GM12878 (cell line): Measurements from ENCODE around the gene S100A2. TPM values are rescaled to one million over a fixed set of nuclear protein-coding genes. Genes with fewer than 3 reads are reported as not detected.

Source experiments
- ATAC-seq: fragments of 200-7000 bp; cut with Tn5 transposase; 3 replicates; pipeline ENCODE4 v1.9.1; 2020; ENCODE audit warnings: mild to moderate bottlenecking, moderate library complexity
- BruUV-seq: library from RNA; stranded (reverse); fragments of 400-500 nt; replicated peaks from 2 replicates; lab custom pipeline; 2021; lab: Mats Ljungman, UMichigan
- CTCF ChIA-PET: fragments of 300-600 bp; sonication (Branson Sonifier 250); formaldehyde crosslinking; extraction: SDS; loops from one replicate; lab custom pipeline; 2021; ENCODE audit warnings: inconsistent platforms; lab: Yijun Ruan, JAX
- POLR2A ChIA-PET: fragments of 350-600 bp; formaldehyde crosslinking; extraction: SDS; loops from one replicate; lab custom pipeline; 2021; ENCODE audit warnings: inconsistent platforms; lab: Charles Lee
- RAD21 ChIA-PET: fragments of 300-600 bp; sonication (Branson Sonifier 250); formaldehyde crosslinking; loops from one replicate; lab custom pipeline; 2023; ENCODE audit warnings: antibody characterized with exemption; ENCODE audit not compliant: unreplicated experiment; lab: Charles Lee
- SMC1A ChIA-PET: fragments of 300-600 bp; sonication (Branson Sonifier 250); formaldehyde crosslinking; loops from one replicate; lab custom pipeline; 2023; ENCODE audit not compliant: unreplicated experiment, uncharacterized antibody; lab: Charles Lee
- DNase-seq: peaks from one replicate; pipeline ENCODE4 v3.0.0-alpha.2; 2011; ENCODE audit warnings: low read depth, low spot score
- FAIRE-seq: peaks from 3 replicates; lab custom pipeline; 2011; peaks lifted over from hg19 to GRCh38; lab: Jason Lieb, UNC
- H2AFZ ChIP-seq: 2 replicates; pipeline ENCODE4 v1.6.0; 2011; ENCODE audit warnings: low read depth, low read length, control low read depth; ENCODE audit not compliant: control insufficient read depth
- H3K27ac ChIP-seq: 2 replicates; pipeline ENCODE4 v1.5.1; 2011; ENCODE audit warnings: control low read depth; ENCODE audit not compliant: control insufficient read depth, insufficient read depth
- H3K27me3 ChIP-seq, 2 experiments: replicated peaks in 1 of 2; 2 replicates each; pipeline versions ENCODE4 v1.6.0 to v1.6.1; 2011; ENCODE audit warnings: low read length in 1 of 2; ENCODE audit not compliant: control insufficient read depth in 2 of 2, insufficient read depth in 2 of 2
- H3K36me3 ChIP-seq, 2 experiments: 2 replicates each; pipeline ENCODE4 v1.5.1; 2011; ENCODE audit warnings: low read length in 1 of 2; ENCODE audit not compliant: control insufficient read depth in 2 of 2, insufficient read depth in 2 of 2
- H3K4me1 ChIP-seq: 2 replicates; pipeline ENCODE4 v1.6.1; 2011; ENCODE audit warnings: mild to moderate bottlenecking, low read length, moderate library complexity, mixed read lengths; ENCODE audit not compliant: control insufficient read depth, insufficient read depth
- H3K4me2 ChIP-seq: 2 replicates; pipeline ENCODE4 v1.6.0; 2011; ENCODE audit warnings: control low read depth; ENCODE audit not compliant: control insufficient read depth, insufficient read depth
- H3K4me3 ChIP-seq: fragments of 200-600 bp; sonication (generic); 2 replicates; pipeline ENCODE4 v1.5.1; 2016
- H3K79me2 ChIP-seq: 2 replicates; pipeline ENCODE4 v1.6.0; 2011; ENCODE audit warnings: low read length; ENCODE audit not compliant: control insufficient read depth, insufficient read depth
- H3K9ac ChIP-seq: 2 replicates; pipeline ENCODE4 v1.8.0; 2011; ENCODE audit warnings: low read length, control low read depth, mixed read lengths; ENCODE audit not compliant: control insufficient read depth, insufficient read depth
- H3K9me3 ChIP-seq: replicated peaks from 3 replicates; pipeline ENCODE4 v1.5.1; 2011; ENCODE audit warnings: mild to moderate bottlenecking, low read length; ENCODE audit not compliant: control insufficient read depth, insufficient read depth
- H4K20me1 ChIP-seq: 2 replicates; pipeline ENCODE4 v1.6.0; 2011; ENCODE audit not compliant: control insufficient read depth, insufficient read depth
- DPF2 ChIP-seq: fragments of 450-650 bp; IDR thresholded peaks from 2 replicates; pipeline ENCODE4 v1.6.1; 2017; ENCODE audit warnings: mild to moderate bottlenecking
- HDAC6 ChIP-seq: fragments of 200-600 bp; sonication (generic); IDR thresholded peaks from one replicate; pipeline ENCODE4 v1.8.0; 2017; ENCODE audit warnings: antibody characterized with exemption; ENCODE audit not compliant: unreplicated experiment
- IKZF2 ChIP-seq, 2 experiments: fragments of 450-650 bp; IDR thresholded peaks; 2 replicates each; pipeline ENCODE4 v1.6.1; 2017; ENCODE audit warnings: mild to moderate bottlenecking in 2 of 2, moderate library complexity in 2 of 2
- KDM1A ChIP-seq: fragments of 200-600 bp; sonication (generic); IDR thresholded peaks from 2 replicates; pipeline ENCODE4 v1.6.1; 2016; ENCODE audit warnings: borderline replicate concordance
- MTA2 ChIP-seq: fragments of 450-650 bp; IDR thresholded peaks from 2 replicates; pipeline ENCODE4 v1.6.1; 2016; ENCODE audit warnings: low read depth, mild to moderate bottlenecking, moderate library complexity
- NBN ChIP-seq: fragments of 450-650 bp; IDR thresholded peaks from 2 replicates; pipeline ENCODE4 v1.6.1; 2016
- NFYA ChIP-seq: IDR thresholded peaks from 2 replicates; pipeline ENCODE4 v1.6.1; 2011; ENCODE audit warnings: low read depth, mild to moderate bottlenecking, low read length, improper control_type of control experiment, borderline replicate concordance
- POLR2AphosphoS2 ChIP-seq: IDR thresholded peaks from 2 replicates; pipeline ENCODE4 v1.6.1; 2011; ENCODE audit warnings: low read depth, mild to moderate bottlenecking, low read length, improper control_type of control experiment, moderate library complexity
- POU2F2 ChIP-seq: IDR thresholded peaks from 3 replicates; pipeline ENCODE4 v1.6.1; 2011; ENCODE audit warnings: low read depth, mild to moderate bottlenecking, low read length, borderline replicate concordance
- RAD51 ChIP-seq: fragments of 450-650 bp; IDR thresholded peaks from 2 replicates; pipeline ENCODE4 v1.6.1; 2016; ENCODE audit warnings: moderate library complexity, mild to moderate bottlenecking, inconsistent platforms
- SUZ12 ChIP-seq: fragments of 200-600 bp; sonication (generic); IDR thresholded peaks from one replicate; pipeline ENCODE4 v1.6.1; 2018; ENCODE audit warnings: antibody characterized with exemption, mild to moderate bottlenecking; ENCODE audit not compliant: unreplicated experiment
- ZNF207 ChIP-seq: fragments of 450-650 bp; IDR thresholded peaks from 2 replicates; pipeline ENCODE4 v1.6.1; 2014; ENCODE audit warnings: antibody characterized with exemption, mild to moderate bottlenecking, borderline replicate concordance
- WGBS: methylation state at CpG from one replicate; pipeline ENCODE4 v1.1.6; 2016; ENCODE audit warnings: low lambda C conversion rate; ENCODE audit not compliant: insufficient replicate concordance, insufficient coverage; ENCODE audit errors: missing lambda C conversion rate; 5-methylcytosine and 5-hydroxymethylcytosine counted together
- in situ Hi-C: fragments of 300-500 bp; cut with MboI; formaldehyde crosslinking; loops from 9 replicates; pipeline ENCODE4 v1.14.3; 2018; ENCODE audit warnings: mixed read lengths
- intact Hi-C: fragments of 100-400 bp; cut with micrococcal nuclease; formaldehyde crosslinking; loops from one replicate; pipeline ENCODE4 v1.14.2; 2022; ENCODE audit not compliant: unreplicated experiment
- polyA plus RNA-seq, 11 experiments: library from polyadenylated mRNA; depleted of rRNA in 4 of 11; unstranded in 6 of 11; stranded (reverse) in 5 of 11; fragments of >200 nt; fragmentation: Nextera tagmentation in 4 of 11; fragmentation: Illumina TruSeq in 1 of 11; extraction: Ambion mirVana in 4 of 11; extraction: Trizol in 1 of 11; gene quantifications; 1 replicate in 1 of 11; 2 replicates in 10 of 11; pipeline versions ENCODE4 v1.2.1 to v1.2.3, GENCODE V29; 2011 to 2016; ENCODE audit warnings: inconsistent platforms in 2 of 11, missing spikeins in 2 of 11, low read depth in 1 of 11
- total RNA-seq, 4 experiments: library from RNA; depleted of rRNA in 3 of 4; stranded (reverse); fragments of >200 nt in 3 of 4; fragmentation: Illumina TruSeq in 1 of 4; extraction: Trizol in 1 of 4; gene quantifications; 2 replicates each; pipeline versions ENCODE4 v1.2.1 to v1.2.3, GENCODE V29; 2013 to 2021

Gene S100A2
- total and polyA plus RNA-seq, 10 of the 15 experiments (the other 5 are each of a cell fraction or from before 2014, with no cell fraction given), result 0.11 to 1.5 (median 0.59) TPM; not detected in 2

DNA sequence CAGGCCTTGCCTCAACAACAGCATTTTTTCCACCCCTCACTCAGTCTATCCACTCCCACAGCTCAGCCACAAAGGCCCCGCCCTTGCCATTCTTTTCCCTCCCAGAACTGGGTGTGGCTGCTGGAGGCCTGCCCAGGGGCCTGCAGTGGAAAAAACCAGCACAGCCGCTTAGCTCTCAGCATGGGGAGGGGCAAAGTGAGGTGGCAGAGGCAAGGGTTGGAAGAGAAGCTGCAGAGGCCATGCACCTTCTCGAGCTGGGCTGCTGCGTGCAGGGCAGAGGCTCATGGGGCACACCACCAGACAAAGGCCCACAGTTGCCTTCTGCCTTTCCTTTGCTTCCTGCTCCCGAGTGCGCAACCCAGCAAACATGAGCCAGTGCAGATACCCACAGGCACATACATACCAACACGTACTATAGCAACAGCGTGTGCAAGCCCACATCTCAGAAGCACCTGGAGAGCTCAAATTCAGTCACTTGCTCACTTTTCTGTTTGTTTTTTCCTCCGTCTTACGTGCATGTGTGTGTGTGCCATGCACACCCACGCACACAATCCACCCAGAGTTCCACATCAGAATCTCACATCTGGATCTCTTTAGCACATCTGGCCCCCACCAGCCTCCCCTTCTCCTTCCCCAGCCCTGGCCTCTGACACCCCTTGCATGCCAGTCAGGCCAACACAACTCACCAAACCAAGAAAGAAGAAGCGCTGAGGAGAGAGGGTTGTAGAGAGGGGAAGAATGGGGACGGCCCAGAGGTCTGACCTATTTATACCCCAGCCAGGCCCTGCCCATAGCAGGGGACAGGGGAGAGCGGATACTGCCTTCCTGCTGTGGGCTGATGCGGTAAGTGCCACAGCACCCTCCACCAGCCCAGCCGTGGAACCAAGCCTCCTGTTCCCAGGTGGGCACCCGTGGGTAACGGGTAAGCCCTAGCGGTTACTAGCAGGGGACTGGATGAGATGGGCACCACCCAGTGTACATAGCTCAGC lies 20.3 kb downstream of the S100A2 start, which contains the start of gene S100A4 (continued):
- TF ChIP-seq NBN, result 0 out of 2 replicates have a peak, but pooled peaks have one; percentile 19

DNA sequence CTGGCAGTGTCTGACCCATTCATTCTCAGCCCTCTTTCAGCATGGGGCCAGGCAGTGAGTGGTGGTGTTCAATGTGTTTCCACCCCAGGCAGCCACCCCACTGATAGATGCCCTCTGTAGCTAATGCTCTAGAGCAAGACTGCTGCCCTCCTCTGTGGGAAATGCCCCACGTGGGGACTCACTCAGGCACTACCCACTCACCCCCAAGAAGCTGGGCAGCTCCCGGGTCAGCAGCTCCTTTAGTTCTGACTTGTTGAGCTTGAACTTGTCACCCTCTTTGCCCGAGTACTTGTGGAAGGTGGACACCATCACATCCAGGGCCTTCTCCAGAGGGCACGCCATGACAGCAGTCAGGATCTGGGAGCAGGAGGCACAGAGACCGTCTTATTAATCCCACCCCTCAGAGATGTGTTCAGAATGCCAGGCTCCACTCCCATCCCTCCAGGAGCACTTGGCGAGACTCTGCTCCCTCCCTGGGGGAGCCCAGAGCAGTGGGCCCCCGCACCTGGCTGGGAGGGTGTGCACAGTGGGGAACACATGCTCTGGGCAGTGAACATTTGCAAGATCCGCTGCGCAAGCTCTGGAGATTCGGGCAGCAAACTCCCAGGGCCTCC lies 21.1 kb downstream of the S100A2 start:
- intact Hi-C loops (no loop called here), in situ Hi-C loops (no loop called here)
- H3K27ac ChIP-seq, result no peak overlapping the region
- peaks cover 25% of the 10 kb centered on the region for H3K4me1 ChIP-seq
- H3K36me3 ChIP-seq, result no peaks in the 10 kb centered on the region
- ATAC-seq (no peak), DNase-seq (no peak), FAIRE-seq (no peak)
- SMC1A ChIA-PET, result interaction anchor here (0.8 to 3.4 kb wide), 8 partner anchors 9 to 199 kb away, joined by 3 to 18 read pairs (median 10); partner anchors contain the start of gene S100A6
- RAD21 ChIA-PET, result interaction anchor here (0.6 to 3.5 kb wide), 9 partner anchors 10 to 191 kb away, joined by 3 to 38 read pairs (median 4); partner anchors contain the start of genes CHTOP, S100A2 and S100A6
- H3K9me3 ChIP-seq, result no peaks in the 10 kb centered on the region
- no peak overlapping the region for H3K9ac ChIP-seq
- 0 out of 2 replicates have a peak overlapping the region, but pooled peaks have one; percentile 69 for H3K4me2 ChIP-seq
- CTCF ChIA-PET, result interaction anchor here (0.7 to 4.3 kb wide), 14 partner anchors 8 to 193 kb away, joined by 3 to 46 read pairs (median 4); partner anchors contain the start of genes S100A2 and S100A6
- H4K20me1 ChIP-seq, result no peaks in the 10 kb centered on the region
- TF ChIP-seq HDAC6, result no peak
- no peak for TF ChIP-seq POU2F2
- TF ChIP-seq SUZ12, result no peak
- TF ChIP-seq NFYA, result no peak
- TF ChIP-seq POLR2AphosphoS2, result no peak
- TF ChIP-seq DPF2, result no peak
- TF ChIP-seq IKZF2 (IDR thresholded peaks at IDR 0.05), result no peak
- TF ChIP-seq KDM1A, result no peak
- no peak for TF ChIP-seq MTA2
- no peak for TF ChIP-seq ZNF207
- TF ChIP-seq RAD51, result no peak
- no TSS peak for BruUV-seq
- POLR2A ChIA-PET, result interaction anchor here (0.5 to 4.1 kb wide), 8 partner anchors 10 to 90 kb away, joined by 3 to 34 read pairs (median 4); partner anchors contain the start of genes S100A2 and S100A6
- H2AFZ ChIP-seq, result no peak overlapping the region
- no peaks in the 10 kb centered on the region for H3K79me2 ChIP-seq
- no peaks in the 10 kb centered on the region for H3K27me3 ChIP-seq
- 63% methylated on average over 10 of the region's 10 CpGs for WGBS
- H3K4me3 ChIP-seq, result no peak overlapping the region
